ENCODE measurements around the gene EPB41L4A. TPM values are rescaled to one million over a fixed set of nuclear protein-coding genes. Genes with fewer than 3 reads are reported as not detected.
A peak's percentile ranks its signal among the peaks of the same experiment; 100 is the strongest.

EPB41L4A gene
- total and polyA plus RNA-seq, 12 donors, result 4.2 to 26.3 (median 9.5) TPM

DNA sequence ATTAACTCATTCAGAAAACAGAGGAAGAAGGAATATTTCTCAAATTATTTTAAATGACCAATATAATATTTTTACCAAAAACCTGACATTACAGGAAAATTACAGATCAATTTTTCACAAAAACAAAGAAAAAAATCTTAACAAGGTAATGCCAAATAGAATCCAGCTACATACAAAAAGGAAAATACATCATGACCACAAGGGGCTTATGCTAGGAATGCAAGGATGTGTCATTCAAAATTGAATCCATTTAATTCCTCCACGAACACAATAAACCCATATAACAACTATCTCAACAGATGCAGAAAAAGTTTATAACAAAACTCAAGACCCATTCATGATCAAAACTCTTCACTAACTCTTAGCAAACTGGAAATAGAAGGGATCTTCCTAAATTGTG, 239.8 kb downstream of the EPB41L4A start:
- intact Hi-C loops (cut with DNase I), result no loop called here
- no peaks in the 10 kb centered on the region for H3K27me3 ChIP-seq
- 92 to 94% (median 93%) methylated on average over 1 of the region's 1 CpG for WGBS, 4 donors

DNA sequence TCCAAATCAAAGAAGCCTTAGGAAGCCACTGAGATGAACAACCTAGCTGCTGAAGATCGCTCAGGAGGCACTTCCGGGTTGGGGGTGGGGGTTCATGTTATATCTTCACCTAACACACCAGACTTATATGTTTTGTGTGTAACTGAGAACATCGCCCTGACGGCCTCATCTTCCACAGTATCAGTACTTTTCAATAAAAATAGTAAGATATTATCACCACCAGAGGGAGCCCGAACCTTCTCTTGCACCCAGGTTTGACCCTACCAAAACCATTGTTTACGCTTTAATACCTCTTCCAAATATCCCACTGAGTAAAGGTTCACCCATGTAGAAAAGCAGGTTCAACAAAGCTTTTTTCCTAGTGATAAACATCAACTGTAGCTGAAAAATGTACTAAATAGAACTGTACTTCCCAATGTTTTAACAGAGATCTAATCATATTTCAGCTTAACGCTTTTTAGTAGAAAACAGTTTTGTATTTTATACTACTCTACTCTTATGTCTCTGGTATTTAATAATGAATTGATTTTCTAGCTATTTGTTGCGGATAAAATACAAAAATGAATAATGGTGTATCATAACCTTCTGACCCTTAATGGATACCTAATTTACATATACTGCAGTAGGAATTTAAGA, 244.0 kb downstream of the EPB41L4A start:
- intact Hi-C loops (cut with DNase I), result loop anchor here in 1 of 2 donors (5.0 kb wide), 1 partner anchor 247 kb away; no protein-coding TSS in a partner anchor
- DNase-seq, result peak in 5 of 7 donors; percentile 21 to 65 (median 33)
- H3K27me3 ChIP-seq, result no peaks in the 10 kb centered on the region
- no peak overlapping the region for H3K27ac ChIP-seq
- 27 to 35% (median 30%) methylated on average over 8 of the region's 8 CpGs for WGBS, 4 donors
- no peak for TF ChIP-seq POLR2A (IDR thresholded peaks at IDR 0.05)
- TF ChIP-seq, protein P1, sequence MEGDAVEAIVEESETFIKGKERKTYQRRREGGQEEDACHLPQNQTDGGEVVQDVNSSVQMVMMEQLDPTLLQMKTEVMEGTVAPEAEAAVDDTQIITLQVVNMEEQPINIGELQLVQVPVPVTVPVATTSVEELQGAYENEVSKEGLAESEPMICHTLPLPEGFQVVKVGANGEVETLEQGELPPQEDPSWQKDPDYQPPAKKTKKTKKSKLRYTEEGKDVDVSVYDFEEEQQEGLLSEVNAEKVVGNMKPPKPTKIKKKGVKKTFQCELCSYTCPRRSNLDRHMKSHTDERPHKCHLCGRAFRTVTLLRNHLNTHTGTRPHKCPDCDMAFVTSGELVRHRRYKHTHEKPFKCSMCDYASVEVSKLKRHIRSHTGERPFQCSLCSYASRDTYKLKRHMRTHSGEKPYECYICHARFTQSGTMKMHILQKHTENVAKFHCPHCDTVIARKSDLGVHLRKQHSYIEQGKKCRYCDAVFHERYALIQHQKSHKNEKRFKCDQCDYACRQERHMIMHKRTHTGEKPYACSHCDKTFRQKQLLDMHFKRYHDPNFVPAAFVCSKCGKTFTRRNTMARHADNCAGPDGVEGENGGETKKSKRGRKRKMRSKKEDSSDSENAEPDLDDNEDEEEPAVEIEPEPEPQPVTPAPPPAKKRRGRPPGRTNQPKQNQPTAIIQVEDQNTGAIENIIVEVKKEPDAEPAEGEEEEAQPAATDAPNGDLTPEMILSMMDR (IDR thresholded peaks at IDR 0.05), result peak; percentile 45 to 73 (median 54)
- no peaks in the 10 kb centered on the region for H3K36me3 ChIP-seq (replicated peaks in 1 of 2)
- H3K4me1 ChIP-seq (replicated peaks in 1 of 2), result peaks cover 0 to 6% of the 10 kb centered on the region in 2 donors
- no peak overlapping the region for H3K4me3 ChIP-seq
- no peaks in the 10 kb centered on the region for H3K9me3 ChIP-seq (replicated peaks in 1 of 3)

More for the DNA sequence above, 239.8 kb downstream of the EPB41L4A start:
- Histone ChIP-seq H3K4me1 (replicated peaks in 1 of 2) (peaks cover 0 to 6% of the 10 kb centered on the region in 2 donors), H3K4me3 (no peak overlapping the region), H3K36me3 (replicated peaks in 1 of 2) (no peaks in the 10 kb centered on the region), H3K27ac (no peak overlapping the region), H3K9me3 (replicated peaks in 1 of 3) (no peaks in the 10 kb centered on the region)
- DNase-seq, result no peak
- TF ChIP-seq, protein P1 (IDR thresholded peaks at IDR 0.05), result no peak
- TF ChIP-seq POLR2A (IDR thresholded peaks at IDR 0.05), result no peak

DNA sequence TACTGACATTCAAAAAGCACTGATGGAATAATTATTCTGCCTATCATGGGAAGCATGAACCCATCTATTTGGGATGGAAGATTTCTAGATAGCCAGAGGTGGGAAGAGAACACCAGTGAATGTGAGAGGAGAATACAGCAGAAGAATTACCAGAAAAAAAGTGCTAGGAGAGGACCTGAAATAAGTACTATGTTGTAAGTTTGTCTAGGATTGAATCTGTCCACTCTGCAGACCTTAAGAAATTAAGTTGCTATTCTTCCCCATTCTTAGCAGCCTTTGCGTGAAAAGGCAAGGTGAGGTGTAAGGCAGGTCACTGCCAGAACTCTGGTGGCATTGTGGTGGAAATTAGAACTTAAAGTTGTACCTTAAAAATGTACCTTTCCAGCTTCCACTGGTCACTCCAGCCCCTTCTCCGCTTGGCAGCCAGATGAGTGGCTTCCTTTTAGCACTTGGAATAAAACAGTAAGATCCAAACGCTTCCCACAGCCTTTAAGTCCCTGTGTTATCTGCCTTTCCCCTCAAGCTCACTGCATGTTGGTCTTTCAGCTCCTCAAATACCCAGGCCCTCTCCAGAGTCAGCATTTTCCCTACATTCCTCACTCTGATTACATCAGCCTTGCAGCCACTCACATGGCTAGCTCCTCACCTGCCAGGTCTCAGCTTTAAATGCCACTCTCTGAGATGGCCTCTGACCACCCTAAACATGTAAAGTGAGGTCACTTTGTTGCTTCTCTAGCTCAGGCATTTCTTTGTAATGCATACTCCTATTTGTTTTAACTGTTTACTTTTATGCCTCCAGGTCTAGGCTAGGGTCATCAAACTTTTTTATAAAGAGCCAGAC, 253.0 kb downstream of the EPB41L4A start:
- DNase-seq, result no peak
- Histone ChIP-seq H3K4me3 (no peak overlapping the region), H3K27me3 (no peaks in the 10 kb centered on the region), H3K9me3 (replicated peaks in 1 of 3) (no peaks in the 10 kb centered on the region), H3K27ac (no peak overlapping the region), H3K36me3 (replicated peaks in 1 of 2) (peaks cover 0 to 44% of the 10 kb centered on the region in 2 donors), H3K4me1 (replicated peaks in 1 of 2) (peaks cover 10 to 17% of the 10 kb centered on the region in 2 donors)
- intact Hi-C loops (cut with DNase I), result no loop called here
- TF ChIP-seq POLR2A (IDR thresholded peaks at IDR 0.05), result no peak
- TF ChIP-seq, protein P1 (IDR thresholded peaks at IDR 0.05), result no peak
- 78 to 87% (median 84%) methylated on average over 3 of the region's 3 CpGs for WGBS, 4 donors

DNA sequence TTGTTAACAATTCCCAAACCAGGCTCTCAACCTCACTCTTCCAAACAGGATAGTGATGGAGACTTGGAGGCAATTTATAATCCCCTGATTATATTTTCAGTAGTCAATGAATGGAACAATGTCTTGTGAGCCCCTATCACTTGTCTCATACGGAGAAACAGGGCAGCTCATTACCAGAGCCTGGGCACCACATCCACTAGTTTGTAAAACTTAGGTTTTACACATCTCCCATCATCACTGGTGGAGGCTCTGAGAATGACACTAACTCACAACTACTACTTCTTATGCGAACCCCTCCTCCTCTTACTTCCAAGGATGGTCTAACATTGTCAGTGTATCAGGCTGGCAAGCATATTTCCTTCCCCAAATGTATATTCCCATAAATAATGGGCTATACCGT, 253.7 kb downstream of the EPB41L4A start:
- TF ChIP-seq, protein P1 (IDR thresholded peaks at IDR 0.05), result no peak
- no peak for TF ChIP-seq POLR2A (IDR thresholded peaks at IDR 0.05)
- Histone ChIP-seq H3K4me3 (no peak overlapping the region), H3K36me3 (replicated peaks in 1 of 2) (peaks cover 0 to 44% of the 10 kb centered on the region in 2 donors), H3K9me3 (replicated peaks in 1 of 3) (no peaks in the 10 kb centered on the region), H3K27me3 (no peaks in the 10 kb centered on the region), H3K27ac (no peak overlapping the region), H3K4me1 (replicated peaks in 1 of 2) (peaks cover 10 to 18% of the 10 kb centered on the region in 2 donors)
- intact Hi-C loops (cut with DNase I), result no loop called here
- no peak for DNase-seq
- WGBS, 4 donors, result 63 to 79% (median 70%) methylated on average over 3 of the region's 3 CpGs

Measured in adrenal gland (tissue), 12 donors.